ENCODE results near the gene CD4. TPM values are rescaled to one million over a fixed set of nuclear protein-coding genes. Genes with fewer than 3 reads are reported as not detected.

Gene CD4
- total and polyA plus RNA-seq, 2 donors (not counting 3 experiments of a cell fraction or from before 2014, with no cell fraction given), result not detected

DNA sequence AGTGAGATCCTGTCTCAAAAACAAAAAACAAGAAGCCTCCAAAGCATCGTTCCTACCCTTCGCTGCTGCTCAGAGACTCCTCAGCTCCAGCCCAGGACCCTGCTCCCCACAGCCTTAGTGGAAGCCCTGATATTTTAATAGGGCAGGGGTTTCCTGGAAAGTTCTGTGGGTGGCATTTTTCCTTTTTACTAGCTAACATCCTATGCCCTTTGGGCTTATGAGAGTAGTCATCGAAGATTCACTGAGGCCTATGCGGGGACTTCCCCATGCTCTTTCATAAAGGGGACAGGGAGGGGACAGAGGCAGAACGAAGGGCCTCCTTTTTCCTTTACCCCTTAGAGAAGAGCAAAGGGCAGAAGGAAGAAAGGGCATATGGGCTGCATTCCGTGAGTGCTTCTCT, 8.8 kb upstream of the CD4 start:
- no peaks in the 10 kb centered on the region for H3K9me3 ChIP-seq (replicated peaks; ENCODE audit: control insufficient read depth, insufficient read depth, low read length)
- intact Hi-C loops (cut with micrococcal nuclease) (no loop called here), dilution Hi-C loops (cut with MboI; ENCODE audit: extremely low pct_ligation_motif_present, low sequenced_read_pairs) (no loop called here)
- no peaks in the 10 kb centered on the region for H3K9me1 ChIP-seq (replicated peaks; ENCODE audit: control insufficient read depth, extremely low read depth, insufficient read depth, low read length)
- no peak for DNase-seq (ENCODE audit: low read depth, low spot score)
- TF ChIP-seq POLR2AphosphoS5 (IDR thresholded peaks at IDR 0.05; ENCODE audit: insufficient read depth, low read depth, low read length) (no peak), JUN (IDR thresholded peaks at IDR 0.05; ENCODE audit: borderline replicate concordance, insufficient read depth, insufficient read length, low read depth) (no peak), GATA2 (IDR thresholded peaks at IDR 0.05; ENCODE audit: insufficient read depth, insufficient read length, low read depth, low read length) (no peak), MYC (IDR thresholded peaks at IDR 0.05; ENCODE audit: low read depth, low read length) (no peak), FOS (IDR thresholded peaks at IDR 0.05; ENCODE audit: borderline replicate concordance, insufficient read depth, low read length) (no peak), EZH2 (IDR thresholded peaks at IDR 0.05; ENCODE audit: borderline replicate concordance, low read depth, low read length, severe bottlenecking) (no peak), POLR2A (IDR thresholded peaks at IDR 0.05; ENCODE audit: low read depth, low read length) (no peak)
- TF ChIP-seq, protein P1, sequence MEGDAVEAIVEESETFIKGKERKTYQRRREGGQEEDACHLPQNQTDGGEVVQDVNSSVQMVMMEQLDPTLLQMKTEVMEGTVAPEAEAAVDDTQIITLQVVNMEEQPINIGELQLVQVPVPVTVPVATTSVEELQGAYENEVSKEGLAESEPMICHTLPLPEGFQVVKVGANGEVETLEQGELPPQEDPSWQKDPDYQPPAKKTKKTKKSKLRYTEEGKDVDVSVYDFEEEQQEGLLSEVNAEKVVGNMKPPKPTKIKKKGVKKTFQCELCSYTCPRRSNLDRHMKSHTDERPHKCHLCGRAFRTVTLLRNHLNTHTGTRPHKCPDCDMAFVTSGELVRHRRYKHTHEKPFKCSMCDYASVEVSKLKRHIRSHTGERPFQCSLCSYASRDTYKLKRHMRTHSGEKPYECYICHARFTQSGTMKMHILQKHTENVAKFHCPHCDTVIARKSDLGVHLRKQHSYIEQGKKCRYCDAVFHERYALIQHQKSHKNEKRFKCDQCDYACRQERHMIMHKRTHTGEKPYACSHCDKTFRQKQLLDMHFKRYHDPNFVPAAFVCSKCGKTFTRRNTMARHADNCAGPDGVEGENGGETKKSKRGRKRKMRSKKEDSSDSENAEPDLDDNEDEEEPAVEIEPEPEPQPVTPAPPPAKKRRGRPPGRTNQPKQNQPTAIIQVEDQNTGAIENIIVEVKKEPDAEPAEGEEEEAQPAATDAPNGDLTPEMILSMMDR (IDR thresholded peaks at IDR 0.05; ENCODE audit: extremely low read depth in 1 of 2, insufficient read depth in 1 of 2, low read depth in 1 of 2, low read length in 2 of 2), result no peak
- TF ChIP-seq, protein P2, sequence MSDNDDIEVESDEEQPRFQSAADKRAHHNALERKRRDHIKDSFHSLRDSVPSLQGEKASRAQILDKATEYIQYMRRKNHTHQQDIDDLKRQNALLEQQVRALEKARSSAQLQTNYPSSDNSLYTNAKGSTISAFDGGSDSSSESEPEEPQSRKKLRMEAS (IDR thresholded peaks at IDR 0.05; ENCODE audit: insufficient read depth, insufficient read length), result no peak
- H3K36me3 ChIP-seq (ENCODE audit: control insufficient read depth in 2 of 2, extremely low read depth in 1 of 2, insufficient read depth in 2 of 2, low read length in 2 of 2), result no peaks in the 10 kb centered on the region
- peaks cover 5% of the 10 kb centered on the region for H3K4me1 ChIP-seq (ENCODE audit: control insufficient read depth, extremely low read depth, insufficient read depth, low read length)
- BruUV-seq (replicated peaks), result no TSS peak
- no peak for FAIRE-seq
- H3K27ac ChIP-seq (ENCODE audit: insufficient read depth, low read depth, low read length), result no peak overlapping the region
- CTCF ChIA-PET, result interaction anchor here (1.4 to 9.5 kb wide), 7 partner anchors 13 to 162 kb away, joined by 3 to 107 read pairs (median 9); partner anchors contain the start of genes MLF2 and PTMS
- H3K4me2 ChIP-seq (ENCODE audit: insufficient read depth, low read length), result no peak overlapping the region
- POLR2A ChIA-PET, result no interaction called here
- no peaks in the 10 kb centered on the region for H3K79me2 ChIP-seq (ENCODE audit: control insufficient read depth, insufficient read depth, low read length)
- no peaks in the 10 kb centered on the region for H3K27me3 ChIP-seq (ENCODE audit: control insufficient read depth in 2 of 2, insufficient read depth in 2 of 2, low read length in 2 of 2)
- no peaks in the 10 kb centered on the region for H4K20me1 ChIP-seq (replicated peaks; ENCODE audit: control insufficient read depth, extremely low read depth, insufficient read depth, low read length)
- H3K4me3 ChIP-seq (replicated peaks in 1 of 3; ENCODE audit: insufficient read depth in 1 of 3, low read depth in 1 of 3, low read length in 3 of 3), result no peak overlapping the region
- no peak overlapping the region for H3K9ac ChIP-seq (replicated peaks; ENCODE audit: extremely low read depth, insufficient read depth, low read length)
- no peak overlapping the region for H2AFZ ChIP-seq (ENCODE audit: low read depth, low read length)
